Epithelial cell of esophagus (primary cell): ENCODE measurements around the gene TCOF1.

Experiments used
- DNase-seq: peaks from one replicate; pipeline ENCODE4 v3.0.0; 2010; ENCODE audit warnings: low read depth
- H3K4me3 ChIP-seq: 2 replicates; pipeline ENCODE4 v1.5.1; 2011; ENCODE audit warnings: mild to moderate bottlenecking, low read length, control low read depth
- CTCF ChIP-seq: IDR thresholded peaks from 2 replicates; pipeline ENCODE4 v1.5.1; 2011; ENCODE audit warnings: low read depth, mild to moderate bottlenecking, low read length, control low read depth, inconsistent platforms; ENCODE audit not compliant: insufficient read depth; ENCODE audit errors: missing control alignments

TCOF1 gene

GRCh38 chr5:150350524-150351344 is 6.8 kb upstream of the TCOF1 start:
- no peak overlapping the region for H3K4me3 ChIP-seq
- peak; percentile 76 for DNase-seq
- peak; percentile 73 for TF ChIP-seq CTCF

- DNase-seq: no peak
- H3K4me3 ChIP-seq: no peak overlapping the region
- TF ChIP-seq CTCF: no peak
These were observed 5.1 kb upstream of the TCOF1 start for GRCh38 chr5:150352244-150353031.

- no peak for DNase-seq
These were observed 4.3 kb upstream of the TCOF1 start for GRCh38 chr5:150353032-150353675.

GRCh38 chr5:150355791-150356190 is 1.7 kb upstream of the TCOF1 start:
- H3K4me3 ChIP-seq: no peak overlapping the region
- DNase-seq: no peak
- no peak for TF ChIP-seq CTCF

More at GRCh38 chr5:150353032-150353675, 4.3 kb upstream of the TCOF1 start:
- no peak overlapping the region for H3K4me3 ChIP-seq
- no peak for TF ChIP-seq CTCF

- no peak for DNase-seq
- H3K4me3 ChIP-seq: peak overlapping the region; percentile 77
- TF ChIP-seq CTCF: no peak
These were observed 762 bp upstream of the TCOF1 start for GRCh38 chr5:150356575-150357294.

GRCh38 chr5:150358261-150359095 is 981 bp downstream of the TCOF1 start:
- DNase-seq: peak; percentile 47
- H3K4me3 ChIP-seq: peak overlapping the region; percentile 77
- no peak for TF ChIP-seq CTCF
